CD4-positive, alpha-beta T cell treated with Interleukin-15 for 1 hour (primary cell): ENCODE measurements around the gene TPRG1L.
"Not testable (repeated sequence)": the region's sequence is repeated elsewhere in the genome, so short reads cannot be mapped to it uniquely, and the experiment has no call there.

Source experiments
- DNase-seq: peaks from one replicate; pipeline ENCODE4 v3.0.0-alpha.2; 2020

Gene TPRG1L

DNA sequence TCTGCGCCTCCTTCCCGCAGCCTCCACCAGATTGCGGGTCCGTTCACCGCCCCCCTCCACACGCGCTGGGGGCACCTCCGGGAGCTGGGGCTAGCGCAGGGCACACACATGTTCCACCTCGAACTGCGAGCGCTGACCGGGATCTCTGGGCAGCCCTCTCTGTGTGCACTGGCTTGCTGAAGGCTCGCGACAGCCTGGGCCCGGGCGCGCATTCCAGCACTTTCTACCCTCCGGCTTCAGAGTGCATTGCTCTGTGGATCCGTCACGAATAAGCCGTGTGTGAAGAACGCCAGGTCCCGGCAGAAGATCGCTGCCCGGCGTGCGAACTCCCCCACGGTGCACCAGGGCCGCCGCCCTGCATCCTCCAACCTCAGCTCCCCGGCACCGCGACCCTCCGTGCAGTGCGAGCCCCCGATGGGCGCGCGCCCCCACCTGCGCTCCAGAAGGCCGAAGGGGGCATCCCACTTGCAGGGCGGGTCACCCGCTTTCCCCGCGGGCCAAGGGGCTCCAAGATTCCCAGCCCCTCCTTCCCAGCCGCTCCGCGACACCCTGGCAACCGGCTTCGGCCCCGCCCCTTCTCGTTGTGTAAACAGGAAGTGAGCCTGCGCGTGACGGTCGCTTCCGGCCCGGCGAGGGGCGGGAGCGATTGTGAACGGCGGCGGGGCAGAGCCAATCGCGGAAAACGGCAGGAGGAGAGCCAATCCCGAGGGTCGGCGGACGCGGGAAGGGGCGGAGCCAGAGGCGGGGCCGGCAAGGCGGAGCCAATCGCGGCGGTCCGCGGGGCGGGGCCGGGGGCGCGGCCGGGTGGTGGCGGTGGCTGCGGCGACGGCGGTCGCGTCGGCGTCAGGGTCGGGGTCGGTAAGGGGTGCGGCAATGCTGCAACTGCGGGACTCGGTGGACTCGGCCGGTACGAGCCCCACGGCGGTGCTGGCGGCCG is at the start of gene TPRG1L:
TPRG1L (plus strand) TSS at position 816 of the 937 bp plus-strand sequence; CDS start at position 874, 58 bp downstream.
- peak; percentile 98 for DNase-seq

DNA sequence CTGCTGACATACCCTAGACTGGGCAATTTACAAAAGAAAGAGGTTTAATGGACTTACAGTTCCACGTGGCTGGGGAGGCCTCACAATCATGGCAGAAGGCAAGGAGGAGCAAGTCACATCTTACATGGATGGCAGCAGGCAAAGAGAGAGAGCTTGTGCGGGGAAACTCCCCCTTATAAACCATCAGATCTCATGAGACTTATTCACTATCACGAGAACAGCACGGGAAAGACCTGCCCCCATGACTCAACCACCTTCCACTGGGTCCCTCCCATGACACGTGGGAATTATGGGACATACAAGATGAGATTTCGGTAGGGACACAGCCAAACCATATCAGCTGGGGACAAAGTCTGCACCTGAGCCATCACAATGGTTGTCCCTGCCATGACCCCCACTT is 49.3 kb upstream of the TPRG1L start:
- not testable (repeated sequence) for DNase-seq

DNA sequence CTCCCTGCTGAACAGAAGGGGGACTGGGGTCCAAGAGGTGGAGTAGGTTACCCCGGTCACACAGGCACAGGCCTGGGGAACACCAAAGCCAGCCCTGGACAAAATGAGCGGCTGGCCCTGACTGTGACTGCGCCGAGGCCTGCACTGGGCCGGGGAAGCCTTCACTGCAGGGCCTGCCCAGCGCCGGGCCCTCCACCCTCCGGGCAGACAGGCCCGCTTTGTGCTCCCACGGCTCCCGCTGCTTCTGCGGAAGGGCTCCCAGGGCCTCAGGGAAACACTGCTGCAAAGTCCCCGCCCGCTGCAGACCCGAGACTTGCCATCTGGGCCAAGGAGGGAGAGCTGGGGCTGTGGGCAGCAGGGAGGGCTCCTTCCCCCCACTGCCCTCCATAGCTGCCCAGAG is 48.8 kb upstream of the TPRG1L start:
- no peak for DNase-seq

DNA sequence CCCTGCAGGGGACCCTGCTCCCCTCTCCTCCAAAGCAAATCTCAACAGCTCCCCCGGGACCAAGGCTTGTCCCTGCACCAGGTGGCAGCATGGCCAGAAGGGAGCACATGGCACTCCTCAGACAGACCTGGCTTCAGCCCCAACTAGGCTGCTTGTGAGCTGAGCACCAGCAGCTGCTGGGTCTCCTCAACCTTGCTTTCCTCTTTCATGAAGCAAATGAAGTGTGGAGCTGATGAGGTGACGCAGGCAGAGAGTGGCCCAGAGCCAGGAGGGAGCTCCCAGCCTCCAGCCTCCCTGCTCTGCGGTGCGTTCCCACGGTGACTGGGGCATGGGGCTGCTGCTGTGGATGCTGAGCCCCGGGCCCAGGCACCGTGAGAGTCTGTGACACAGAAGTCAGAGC is 47.5 kb upstream of the TPRG1L start:
- no peak for DNase-seq

DNA sequence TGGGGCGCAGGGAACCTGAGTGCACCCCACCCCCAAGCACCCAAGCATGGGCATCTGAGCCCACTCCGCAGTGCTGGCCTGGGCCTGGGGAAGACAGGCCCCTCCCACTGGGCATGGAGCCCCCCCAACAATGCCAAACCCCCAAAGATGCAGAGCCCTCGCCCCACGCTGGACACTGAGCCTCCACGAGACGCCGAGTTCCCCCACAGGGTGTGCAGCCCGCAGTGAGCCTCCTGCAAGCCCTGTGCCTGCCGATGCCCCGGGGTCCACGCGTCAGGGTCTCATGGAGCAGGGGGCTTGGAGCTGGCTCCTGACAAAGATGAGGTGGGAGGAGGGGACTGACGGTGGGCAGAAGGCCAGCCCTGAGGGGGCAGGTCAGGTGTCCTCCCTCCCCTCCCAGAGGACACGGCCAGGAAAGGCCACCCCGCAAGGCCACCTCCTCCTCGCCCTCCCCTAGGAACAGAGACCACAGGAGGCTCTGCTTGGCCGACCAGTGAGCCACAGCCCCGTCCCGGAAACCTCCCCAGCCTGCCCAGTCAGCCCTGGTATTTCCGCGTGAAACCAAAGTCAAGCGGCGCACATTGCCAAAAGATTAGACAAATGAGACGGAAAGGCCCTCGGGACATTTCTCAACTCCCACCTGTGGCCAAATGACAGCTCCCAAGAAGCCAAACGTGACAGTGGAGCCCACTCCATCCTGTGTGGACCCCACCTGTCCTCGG is 46.9 kb upstream of the TPRG1L start:
- DNase-seq: no peak

DNA sequence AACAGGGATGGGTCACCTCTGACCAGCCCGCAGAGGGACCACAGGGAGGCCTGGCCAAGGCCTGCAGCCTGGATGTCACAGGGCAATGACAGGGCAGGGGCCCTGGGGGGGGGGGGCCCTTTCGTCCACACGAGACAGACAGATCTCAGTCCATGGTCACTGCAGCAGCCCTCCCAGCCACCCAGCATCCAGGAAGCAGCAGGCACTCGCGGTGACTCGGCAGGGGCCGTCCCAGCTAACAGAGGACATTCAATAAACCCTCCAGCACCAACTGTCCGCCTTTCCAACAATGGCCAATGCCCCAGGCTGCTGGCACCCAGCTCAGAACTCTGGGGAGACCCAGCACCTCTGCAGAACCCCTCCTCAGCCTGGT is 46.4 kb upstream of the TPRG1L start:
- no peak for DNase-seq

DNA sequence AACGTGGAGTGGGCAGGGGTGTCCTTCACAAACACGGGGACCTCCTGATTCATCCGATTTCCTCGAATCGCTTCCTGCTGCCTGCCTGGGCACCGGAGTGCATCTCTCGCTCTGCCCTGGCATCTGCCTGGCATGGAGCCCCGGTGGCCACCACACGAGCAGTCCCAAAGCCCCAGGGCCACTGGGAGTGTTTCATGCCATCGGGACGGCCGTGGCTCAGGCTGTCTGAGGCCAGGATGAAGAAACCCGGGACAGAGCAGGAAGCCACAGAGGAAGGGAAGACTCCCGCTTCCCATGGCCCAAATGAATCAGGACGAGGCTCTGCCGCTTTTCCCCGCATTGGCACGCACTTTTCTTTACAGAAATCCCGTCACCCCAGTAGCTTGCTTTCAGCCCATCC is 45.9 kb upstream of the TPRG1L start:
- DNase-seq: no peak

DNA sequence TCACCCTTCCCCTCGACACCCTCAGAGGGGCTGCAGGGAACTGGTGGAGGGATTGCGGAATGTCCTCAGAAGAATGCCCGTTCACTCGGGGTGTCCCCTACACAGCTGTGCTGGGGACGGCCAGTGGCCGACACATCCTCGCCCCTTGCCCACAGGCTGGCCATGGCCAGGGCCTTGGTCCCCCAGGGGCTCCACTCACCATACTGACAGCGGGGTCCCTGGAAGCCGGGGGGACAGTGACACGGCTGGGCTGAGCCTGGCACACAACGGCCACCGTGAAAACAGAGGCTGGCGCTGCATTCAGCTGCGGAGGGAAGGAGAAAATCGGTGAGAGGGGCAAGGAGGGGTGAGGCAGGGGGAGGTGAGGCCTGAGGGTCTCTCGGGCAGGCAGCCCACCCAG is 45.2 kb upstream of the TPRG1L start:
- DNase-seq: no peak

DNA sequence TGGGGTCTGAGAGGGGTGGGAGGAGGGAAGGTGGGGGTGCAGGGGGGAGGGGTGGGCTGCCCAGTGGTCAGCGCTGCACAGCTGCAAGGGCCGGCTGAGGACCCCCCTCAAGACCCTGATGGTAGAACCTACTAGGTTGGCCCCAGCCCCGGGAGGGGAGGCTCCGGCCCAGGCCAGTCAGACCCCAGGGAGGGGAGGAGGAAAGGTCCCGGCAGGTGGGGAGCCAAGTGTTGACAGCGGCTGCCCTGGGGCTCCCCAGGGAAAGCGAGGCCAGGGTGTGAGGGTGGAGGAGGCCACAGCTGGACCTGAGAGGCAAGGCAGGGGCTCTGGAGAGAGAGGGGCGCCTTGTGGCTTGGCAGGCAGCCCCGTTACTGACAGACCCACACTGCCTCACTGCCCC is 44.6 kb upstream of the TPRG1L start:
- no peak for DNase-seq

DNA sequence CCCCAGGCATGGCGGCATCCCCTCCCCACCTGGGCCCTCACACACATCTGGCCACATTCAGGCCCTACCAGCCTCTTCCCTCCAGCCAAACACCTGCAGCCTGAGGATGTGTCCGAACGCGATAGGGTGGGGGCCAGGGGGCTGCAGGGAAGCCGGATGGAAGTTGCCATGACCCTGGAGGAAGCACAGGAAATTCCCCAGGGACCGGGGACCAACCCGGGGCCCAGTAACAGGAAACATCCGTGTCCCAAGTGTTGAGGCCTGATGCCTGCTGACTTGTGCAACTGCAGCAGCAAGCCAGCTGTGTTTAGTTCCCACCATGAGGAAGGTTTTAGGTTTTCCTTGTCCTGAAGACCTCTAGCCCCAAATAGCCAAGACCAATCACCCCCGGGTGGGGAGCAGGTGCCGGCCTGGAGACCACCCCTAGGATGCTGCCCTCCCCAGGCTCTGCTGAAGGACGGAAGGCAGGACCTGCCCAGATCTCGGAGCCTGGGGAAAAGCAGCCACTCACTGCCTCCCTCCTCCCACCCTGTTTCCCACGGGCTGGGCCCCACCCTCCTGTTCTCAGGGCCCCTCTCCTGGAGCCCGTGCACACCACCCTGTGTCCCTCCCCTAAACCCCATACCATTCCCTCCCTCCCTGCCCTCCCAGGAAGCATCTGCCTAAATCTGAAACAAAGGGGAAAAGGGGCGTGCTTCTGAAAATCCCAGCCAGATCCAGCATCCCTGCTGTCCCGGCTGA is 43.3 kb upstream of the TPRG1L start:
- no peak for DNase-seq

DNA sequence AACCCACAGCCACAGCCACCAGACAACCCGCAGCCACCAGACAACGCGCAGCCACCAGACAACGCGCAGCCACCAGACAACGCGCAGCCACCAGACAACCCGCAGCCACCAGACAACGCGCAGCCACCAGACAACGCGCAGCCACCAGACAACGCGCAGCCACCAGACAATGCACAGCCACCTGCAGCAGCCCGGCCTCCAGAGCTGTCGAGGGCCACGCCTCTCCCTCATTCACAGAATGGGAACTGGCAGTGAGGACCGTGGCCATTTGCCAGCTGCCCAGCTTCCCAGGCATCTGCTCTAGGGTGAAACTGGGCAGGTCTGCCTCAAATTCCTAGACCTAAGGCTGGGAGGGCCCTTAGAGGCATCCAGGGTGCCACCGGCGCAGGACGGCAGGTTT is 41.1 kb upstream of the TPRG1L start:
- not testable (repeated sequence) for DNase-seq

DNA sequence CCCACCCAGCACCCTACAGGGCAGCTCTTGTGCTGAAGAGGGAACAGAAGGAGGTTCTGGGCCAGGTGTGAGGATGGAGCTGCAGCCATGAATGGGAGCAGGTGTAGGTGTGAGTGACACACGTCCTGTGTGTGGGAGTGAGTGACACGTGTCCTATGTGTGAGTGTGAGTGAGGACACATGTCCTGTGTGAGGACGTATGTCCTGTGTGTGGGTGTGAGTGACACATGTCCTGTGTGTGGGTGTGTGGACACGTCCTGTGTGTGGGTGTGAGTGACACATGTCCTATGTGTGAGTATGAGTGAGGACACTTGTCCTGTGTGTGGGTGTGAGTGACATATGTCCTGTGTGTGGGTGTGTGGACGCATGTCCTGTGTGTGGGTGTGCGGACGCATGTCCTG is 39.9 kb upstream of the TPRG1L start:
- DNase-seq: no peak

DNA sequence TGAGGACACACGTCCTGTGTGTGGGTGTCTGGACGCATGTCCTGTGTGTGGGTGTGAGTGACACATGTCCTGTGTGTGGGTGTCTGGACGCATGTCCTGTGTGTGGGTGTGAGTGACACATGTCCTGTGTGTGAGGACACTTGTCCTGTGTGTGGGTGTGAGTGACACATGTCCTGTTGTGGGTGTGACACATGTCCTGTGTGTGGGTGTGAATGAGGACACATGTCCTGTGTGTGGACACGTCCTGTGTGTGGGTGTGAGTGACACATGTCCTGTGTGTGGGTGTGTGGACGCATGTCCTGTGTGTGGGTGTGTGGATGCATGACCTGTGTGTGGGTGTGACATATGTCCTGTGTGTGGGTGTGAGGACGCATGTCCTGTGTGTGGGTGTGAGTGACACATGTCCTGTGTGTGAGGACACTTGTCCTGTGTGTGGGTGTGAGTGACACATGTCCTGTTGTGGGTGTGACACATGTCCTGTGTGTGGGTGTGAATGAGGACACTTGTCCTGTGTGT is 39.4 kb upstream of the TPRG1L start:
- not testable (repeated sequence) for DNase-seq

DNA sequence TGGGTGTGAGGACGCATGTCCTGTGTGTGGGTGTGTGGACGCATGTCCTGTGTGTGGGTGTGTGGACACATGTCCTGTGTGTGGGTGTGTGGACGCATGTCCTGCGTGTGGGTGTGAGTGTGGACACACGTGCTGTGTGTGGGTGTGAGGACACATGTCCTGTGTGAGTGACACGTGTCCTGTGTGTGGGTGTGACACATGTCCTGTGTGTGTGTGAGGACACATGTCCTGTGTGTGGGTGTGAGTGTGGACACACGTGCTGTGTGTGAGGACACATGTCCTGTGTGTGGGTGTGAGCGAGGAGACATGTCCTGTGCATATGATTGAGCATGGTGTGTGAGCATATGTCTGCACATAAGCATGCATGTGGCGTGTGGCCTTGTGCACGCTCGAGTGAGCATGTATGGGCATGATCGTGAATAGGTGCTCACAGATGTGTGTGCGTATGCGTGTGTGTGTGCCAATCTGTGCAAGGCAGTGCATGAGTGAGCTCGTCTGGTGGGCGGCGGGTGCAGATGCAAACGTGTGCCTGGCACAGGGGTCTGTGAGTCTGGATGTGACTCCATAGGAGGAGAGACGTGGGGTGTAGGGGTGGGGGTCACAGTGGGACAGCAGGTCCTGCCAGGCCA is 38.8 kb upstream of the TPRG1L start:
- DNase-seq: no peak

DNA sequence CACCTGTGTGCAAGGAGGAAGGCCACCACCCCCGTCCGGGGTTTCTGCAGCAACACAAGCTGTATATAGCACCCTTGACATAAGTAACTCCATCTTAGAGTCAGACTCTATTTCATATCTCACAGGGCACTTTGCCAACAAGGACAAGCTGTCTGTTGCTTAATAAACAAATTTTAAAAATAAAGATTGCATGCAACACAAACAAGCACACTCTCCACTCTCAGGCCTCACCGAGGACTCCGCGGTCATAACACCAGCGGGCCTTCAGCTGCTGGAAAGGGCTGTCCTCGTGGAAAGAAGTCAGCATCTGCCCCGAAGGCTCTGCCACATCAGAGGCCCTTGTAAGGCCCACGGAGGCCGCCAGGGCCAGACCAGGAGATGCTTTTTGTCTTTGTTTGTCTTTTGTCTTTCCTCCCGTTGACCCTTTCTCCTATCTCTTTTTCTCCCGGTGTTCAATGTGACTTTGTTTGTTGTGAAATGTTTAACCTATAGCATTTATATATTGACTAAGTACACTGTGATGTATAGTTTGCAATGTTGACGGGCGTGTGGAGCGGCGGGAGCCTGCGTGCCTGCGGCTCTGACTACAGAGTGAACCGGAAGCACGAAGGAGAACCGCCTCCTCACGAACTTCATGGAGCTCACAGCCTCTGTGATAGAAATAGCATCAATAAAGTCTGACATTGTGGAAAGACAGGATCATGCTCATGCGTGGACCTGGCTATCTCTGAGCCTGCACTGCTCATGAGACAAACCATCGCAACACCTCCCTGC is 37.6 kb upstream of the TPRG1L start:
- DNase-seq: no peak

DNA sequence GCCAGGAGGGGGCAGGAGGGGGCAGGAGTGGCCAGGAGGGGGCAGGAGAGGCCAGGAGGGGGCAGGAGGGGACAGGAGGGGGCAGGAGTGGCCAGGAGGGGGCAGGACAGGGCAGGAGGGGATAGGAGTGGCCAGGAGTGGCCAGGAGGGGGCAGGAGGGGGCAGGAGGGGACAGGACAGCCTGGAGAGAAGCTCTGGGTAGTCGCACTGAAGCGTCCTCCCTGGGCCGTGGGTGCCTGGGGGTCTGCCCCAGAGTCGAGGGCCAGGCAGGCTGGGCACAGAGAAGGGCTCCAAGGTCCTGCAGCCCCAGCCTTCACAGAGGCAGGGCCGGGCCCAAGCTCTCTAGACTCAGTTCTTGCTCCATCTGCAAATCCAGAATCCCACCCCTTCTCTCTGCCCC is 36.4 kb upstream of the TPRG1L start:
- no peak for DNase-seq

DNA sequence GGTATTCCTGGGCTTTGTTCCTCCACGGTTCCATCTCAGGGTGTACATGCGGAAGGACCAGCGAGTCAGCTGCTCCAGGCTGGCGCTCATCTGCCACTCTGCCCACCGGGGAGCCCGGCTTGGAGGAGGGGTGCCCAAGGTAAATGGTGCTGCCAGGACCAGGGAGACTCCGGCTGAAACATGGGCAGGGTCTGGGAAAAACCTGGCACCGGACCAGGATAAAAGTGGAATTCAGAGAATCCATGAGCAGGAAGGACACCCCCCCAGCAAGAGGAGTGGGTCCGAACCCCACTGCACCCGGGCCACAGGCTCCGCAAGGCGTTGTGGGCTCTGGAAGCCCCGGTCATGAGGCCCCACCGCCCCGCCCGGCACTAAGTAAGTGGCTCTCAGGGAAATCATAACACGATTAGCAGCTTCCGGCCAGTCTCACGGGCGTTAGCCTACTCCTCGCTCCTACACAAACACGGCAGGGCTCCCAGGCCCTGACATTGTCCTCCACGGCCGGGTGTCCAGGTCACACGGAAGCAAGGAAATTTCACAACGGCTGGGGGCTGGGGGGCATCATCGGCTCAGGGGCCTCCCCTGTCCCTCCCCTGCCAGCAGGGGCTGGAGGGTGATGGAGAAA is 34.6 kb upstream of the TPRG1L start:
- no peak for DNase-seq

DNA sequence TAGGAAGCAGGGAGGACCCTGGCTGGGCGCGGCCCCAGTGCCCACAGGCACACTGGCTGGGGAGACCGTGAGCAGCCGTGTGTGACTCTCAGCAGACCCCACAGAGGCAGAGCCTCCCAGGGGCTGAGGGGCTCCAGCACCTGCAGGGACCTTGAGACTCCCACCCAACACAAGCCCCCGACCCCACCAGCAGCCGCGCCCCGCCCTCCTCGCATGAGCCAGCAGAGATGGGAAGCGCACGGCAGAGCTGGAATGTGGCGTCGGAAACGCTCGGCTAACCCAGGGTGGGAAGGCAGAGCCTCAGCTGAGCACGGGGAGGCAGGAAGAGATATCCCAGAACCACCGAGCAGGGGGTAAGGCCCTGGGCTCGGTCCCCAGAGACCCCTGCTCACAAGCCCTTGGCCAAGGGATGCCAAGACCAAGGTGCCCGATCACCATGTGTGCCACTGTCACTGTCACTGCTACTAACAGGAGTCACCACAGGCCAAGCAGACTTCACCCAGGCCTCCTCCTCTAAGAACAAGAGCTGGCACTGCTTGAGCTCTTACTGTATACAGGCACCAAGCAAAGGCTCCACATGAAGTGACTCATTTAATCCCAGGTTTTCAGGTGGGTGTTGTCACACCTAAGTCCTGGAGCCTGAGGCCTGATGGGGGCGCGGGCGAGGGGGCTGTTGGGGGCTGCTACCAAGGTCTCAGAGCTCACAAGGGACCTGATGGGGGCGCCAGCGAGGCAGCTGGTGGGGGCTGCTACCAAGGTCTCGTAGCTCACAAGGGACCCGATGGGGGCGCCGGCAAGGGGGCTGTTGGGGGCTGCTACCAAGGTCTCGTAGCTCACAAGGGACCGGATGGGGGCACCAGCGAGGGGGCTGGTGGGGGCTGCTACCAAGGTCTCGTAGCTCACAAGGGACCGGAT is 33.6 kb upstream of the TPRG1L start:
- DNase-seq: no peak

DNA sequence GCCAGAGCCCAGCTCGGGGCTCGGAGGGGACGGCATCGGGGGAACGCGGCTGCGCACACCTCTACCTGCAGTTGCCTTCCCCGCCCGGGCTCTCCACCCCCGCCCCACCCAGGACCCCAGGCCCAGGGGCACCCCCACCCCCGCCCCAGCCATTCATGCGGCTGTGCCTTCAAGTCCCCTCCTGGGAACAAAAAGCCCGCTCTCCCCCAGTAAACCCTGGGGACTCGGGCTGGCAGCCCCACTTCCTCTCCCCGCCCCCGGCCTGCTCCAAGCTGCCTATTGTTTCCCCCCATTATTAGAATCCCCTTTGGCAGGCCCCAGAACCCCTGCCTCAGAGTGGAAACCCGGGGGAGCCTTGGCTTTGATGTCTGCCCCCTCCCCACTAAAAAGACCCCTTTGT is 31.5 kb upstream of the TPRG1L start:
- no peak for DNase-seq

DNA sequence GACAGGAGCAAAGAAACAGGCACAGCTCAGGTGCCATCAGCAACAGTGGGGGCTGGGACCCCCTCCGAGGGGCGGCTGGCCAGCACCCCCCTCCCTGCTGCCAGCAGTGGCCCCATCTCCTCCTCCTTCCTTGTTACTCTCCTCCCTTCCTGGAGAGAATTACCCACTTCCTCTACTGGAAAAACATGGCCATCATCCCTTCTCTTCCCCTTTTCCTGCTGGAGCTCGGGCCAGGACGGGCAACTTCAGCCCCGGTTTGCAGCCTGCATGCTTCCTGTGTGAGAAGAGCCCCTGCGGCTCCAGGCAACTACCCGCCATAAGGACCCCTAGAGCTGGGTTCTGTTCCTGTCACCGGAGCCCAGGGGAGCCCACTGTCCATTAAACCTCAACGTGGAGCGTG is 31.1 kb upstream of the TPRG1L start:
- DNase-seq: no peak
